ENCODE measurements around the gene ENTREP1.
"Not testable (repeated sequence)": the region's sequence is repeated elsewhere in the genome, so short reads cannot be mapped to it uniquely, and the experiment has no call there.

ENTREP1 gene

DNA sequence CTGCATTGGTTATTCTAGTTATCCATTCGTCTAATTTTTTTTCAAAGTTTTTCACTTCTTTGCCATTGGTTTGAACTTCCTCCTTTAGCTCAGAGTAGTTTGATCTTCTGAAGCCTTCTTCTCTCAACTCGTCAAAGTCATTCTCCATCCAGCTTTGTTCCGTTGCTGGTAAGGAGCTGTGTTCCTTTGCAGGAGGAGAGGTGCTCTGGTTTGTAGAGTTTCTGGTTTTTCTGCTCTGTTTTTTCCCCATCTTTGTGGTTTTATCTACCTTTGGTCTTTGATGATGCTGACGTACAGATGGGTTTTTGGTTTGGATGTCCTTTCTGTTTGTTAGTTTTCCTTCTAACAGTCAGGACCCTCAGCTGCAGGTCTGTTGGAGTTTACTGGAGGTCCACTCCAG lies 114.6 kb downstream of the ENTREP1 start:
- H3K27ac ChIP-seq (ENCODE audit: low read length); H3K9me3 ChIP-seq (ENCODE audit: insufficient read depth, low read depth, low read length); H3K4me1 ChIP-seq (ENCODE audit: insufficient read depth, low read length); H3K27me3 ChIP-seq (ENCODE audit: insufficient read depth, low read length); H3K36me3 ChIP-seq (ENCODE audit: insufficient read depth, low read depth, low read length); H3K4me3 ChIP-seq (ENCODE audit: low read length); H3K9ac ChIP-seq (ENCODE audit: low read depth, low read length): not testable (repeated sequence)

DNA sequence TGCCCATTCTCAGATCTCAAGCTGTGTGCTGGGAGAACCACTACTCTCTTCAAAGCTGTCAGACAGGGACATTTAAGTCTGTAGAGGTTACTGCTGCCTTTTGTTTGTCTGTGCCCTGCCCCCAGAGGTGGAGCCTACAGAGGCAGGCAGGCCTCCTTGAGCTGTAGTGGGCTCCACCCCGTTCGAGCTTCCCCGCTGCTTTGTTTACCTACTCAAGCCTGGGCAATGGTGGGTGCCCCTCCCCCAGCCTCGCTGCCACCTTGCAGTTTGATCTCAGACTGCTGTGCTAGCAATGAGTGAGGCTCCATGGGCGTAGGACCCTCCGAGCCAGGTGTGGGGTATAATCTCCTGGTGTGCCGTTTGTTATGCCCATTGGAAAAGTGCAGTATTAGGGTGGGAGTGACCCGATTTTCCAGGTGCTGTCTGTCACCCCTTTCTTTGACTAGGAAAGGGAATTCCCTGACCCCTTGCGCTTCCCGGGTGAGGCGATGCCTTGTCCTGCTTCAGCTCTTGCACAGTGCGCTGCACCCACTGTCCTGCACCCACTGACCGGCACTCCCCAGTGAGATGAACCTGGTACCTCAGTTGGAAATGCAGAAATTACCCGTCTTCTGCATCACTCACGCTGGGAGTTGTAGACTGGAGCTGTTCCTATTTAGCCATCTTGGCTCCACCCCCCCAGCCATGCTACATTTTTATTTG lies 115.4 kb downstream of the ENTREP1 start:
- not testable (repeated sequence) for H3K27ac ChIP-seq (ENCODE audit: low read length); H3K4me1 ChIP-seq (ENCODE audit: insufficient read depth, low read length); H3K9ac ChIP-seq (ENCODE audit: low read depth, low read length); H3K9me3 ChIP-seq (ENCODE audit: insufficient read depth, low read depth, low read length); H3K36me3 ChIP-seq (ENCODE audit: insufficient read depth, low read depth, low read length); H3K27me3 ChIP-seq (ENCODE audit: insufficient read depth, low read length); H3K4me3 ChIP-seq (ENCODE audit: low read length)

Data from iPS-20b (cell line).